HG03175 (cell line): Measurements from ENCODE around the gene CTAGE15.
"Not testable (repeated sequence)": the region's sequence is repeated elsewhere in the genome, so short reads cannot be mapped to it uniquely, and the experiment has no call there.

Source experiments
- ATAC-seq: cut with Tn5 transposase; IDR thresholded peaks from one replicate; pipeline ENCODE4 v1.9.1; 2021; ENCODE audit warnings: mild to moderate bottlenecking, moderate library complexity; ENCODE audit not compliant: unreplicated experiment

Gene CTAGE15, protein sequence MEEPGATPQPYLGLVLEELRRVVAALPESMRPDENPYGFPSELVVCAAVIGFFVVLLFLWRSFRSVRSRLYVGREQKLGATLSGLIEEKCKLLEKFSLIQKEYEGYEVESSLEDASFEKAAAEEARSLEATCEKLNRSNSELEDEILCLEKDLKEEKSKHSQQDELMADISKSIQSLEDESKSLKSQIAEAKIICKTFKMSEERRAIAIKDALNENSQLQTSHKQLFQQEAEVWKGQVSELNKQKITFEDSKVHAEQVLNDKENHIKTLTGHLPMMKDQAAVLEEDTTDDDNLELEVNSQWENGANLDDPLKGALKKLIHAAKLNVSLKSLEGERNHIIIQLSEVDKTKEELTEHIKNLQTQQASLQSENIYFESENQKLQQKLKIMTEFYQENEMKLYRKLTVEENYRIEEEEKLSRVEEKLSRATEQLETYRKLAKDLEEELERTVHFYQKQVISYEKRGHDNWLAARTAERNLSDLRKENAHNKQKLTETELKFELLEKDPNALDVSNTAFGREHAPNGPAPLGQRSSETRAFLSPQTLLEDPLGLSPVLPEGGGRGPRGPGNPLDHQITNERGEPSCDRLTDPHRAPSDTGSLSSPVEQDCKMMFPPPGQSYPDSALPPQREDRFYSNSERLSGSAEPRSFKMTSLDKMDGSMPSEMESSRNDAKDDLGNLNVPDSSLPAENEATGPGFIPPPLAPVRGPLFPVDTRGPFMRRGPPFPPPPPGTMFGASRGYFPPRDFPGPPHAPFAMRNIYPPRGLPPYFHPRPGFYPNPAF

DNA sequence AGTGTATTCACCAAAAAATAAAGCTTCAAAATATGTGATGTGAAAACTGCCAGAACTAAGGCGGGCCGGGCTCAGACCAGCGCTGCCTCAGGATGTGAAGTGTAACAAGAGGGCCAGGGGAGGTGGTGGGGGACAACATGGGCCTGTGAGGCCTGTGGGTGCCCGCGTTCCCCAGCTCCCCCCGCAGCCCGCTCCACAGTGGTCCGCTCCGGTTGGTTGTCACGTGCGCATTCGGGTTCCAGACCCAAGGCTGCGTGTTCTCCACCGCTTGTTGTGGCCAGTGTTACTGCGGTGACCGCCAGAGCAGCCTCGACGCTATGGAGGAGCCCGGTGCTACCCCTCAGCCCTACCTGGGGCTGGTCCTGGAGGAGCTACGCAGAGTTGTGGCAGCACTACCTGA is at the start of gene CTAGE15:
CTAGE15 (plus strand) TSS at position 301 of the 400 bp plus-strand sequence; CDS start at position 318, 17 bp downstream.
- ATAC-seq: not testable (repeated sequence)

DNA sequence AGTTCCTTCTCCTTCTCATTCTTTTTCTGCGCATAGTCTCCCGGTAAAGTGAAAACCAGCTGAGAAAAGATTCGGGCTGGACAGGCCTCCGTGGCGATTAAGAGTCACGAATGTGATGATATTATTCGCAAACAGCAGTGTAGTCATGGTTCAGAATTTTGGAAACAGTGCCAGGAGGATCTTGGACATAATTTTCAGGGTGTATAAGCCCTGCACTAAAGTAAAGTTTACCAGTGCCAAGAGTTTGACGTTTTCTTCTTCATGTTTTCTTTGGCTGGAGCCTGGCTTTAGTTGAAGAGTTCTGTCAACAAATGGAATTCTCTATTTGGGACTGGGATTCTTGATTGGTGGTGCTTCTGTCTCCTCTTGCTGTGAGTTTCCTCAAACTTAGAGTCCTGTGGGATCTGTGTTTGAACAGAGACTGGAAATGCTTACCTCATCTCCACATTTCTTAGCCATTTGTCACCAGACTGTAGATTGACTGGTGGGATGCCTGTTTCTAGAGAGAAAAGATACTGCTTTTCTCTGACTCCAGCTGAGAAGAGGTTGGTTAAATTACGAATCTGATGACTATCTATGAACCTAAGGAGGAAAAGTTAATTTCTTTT is 49.2 kb upstream of the CTAGE15 start:
- ATAC-seq: not testable (repeated sequence)

DNA sequence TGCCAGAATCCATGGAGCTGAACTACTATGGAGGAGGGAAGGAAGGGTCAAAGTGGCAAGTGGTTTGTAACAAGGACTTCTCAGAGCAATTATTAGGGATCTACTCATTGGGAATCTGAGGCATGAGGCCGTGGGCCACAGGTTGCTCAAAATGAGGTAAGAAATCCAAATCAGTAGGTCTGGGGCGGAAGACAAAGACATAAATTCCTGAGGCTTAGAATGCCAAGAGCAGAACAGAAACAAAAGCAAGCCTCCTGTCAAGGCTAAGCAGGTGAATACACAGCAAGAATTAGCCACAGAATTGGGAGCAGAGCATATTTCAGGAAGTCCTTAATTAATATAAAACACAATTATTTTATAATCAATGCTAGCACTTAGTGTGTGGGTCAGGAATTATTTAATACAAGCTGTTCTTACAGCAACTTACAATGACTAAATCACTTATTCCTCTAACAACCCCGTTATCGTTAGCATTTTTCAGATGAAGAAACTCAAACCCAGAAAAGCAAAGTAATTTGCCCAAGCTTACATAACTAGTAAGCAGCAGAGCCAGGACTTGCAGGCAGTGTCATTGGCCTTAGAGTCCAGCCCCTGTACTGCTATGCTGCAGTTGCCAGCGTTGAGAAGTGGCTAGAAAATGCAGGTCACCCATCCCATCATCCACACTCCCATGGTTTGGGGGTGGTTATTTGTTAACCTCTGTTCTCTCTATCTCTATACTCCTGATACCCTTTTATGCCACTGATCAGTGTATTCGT is 40.3 kb upstream of the CTAGE15 start:
- not testable (repeated sequence) for ATAC-seq

DNA sequence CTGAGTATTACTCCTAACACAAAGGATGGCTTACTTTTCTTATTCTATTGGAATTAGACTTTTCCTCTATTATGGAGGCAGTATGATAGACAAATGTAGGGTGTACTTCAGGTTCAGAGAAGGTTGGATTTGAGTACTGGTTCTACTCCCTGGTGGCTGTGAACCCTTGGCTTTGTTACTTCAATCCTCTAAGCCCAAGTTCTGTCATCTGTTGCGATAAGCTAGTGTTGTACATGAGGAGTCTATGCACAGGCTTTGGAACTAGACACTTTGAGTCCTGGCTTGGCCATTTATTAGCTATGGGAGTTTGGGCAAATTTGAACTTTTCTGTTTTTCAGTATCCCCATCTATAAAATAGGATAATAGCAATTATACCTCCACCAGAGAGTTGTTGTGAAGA is 39.7 kb upstream of the CTAGE15 start:
- not testable (repeated sequence) for ATAC-seq

DNA sequence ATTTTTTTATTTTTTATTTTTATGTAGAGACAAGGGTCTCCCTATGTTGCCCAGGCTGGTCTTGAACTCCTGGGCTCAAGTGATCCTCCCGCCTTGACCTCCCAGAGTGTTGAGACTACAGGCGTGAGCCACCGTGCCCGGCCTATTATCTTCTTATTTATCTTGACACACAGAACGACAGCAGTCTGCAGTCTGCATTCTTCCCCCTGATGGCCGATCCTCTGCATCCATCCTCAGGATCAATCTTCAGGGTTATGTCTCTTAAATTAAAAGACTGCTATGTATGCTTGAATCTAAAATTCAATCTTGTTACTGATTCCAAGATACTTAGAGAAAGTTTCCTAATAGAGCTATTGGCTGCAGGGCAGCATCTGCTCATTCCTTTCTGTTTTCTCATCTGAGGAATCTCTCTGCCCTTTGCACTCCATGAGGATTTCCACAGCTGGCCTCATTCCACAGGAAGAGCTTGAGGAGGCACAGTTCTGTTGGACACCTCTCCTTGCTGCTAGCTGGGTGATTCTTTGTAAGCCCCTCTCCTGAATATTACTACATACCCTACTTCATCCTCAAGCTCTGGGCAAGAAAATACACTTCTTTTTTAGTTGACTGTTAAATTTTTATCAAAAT is 38.3 kb upstream of the CTAGE15 start:
- ATAC-seq: not testable (repeated sequence)

DNA sequence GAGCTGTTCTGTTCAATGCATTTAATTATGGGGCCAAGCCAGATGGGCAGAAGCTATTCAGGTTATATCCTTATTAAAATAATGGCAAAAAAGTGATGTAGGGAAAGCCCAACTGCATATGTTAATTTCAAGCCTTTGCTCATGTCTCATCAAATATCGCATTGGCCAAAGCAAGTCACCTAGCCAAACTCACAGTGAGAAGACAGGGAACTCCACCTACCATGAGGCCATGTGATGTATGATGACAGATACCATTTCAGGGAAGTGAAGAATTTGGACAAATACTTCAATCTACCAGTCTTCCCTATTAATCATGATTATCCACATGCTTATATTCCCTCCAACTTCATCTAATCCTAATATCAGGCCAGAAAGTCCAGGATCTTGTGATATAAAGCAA is 35.2 kb upstream of the CTAGE15 start:
- ATAC-seq: not testable (repeated sequence)

DNA sequence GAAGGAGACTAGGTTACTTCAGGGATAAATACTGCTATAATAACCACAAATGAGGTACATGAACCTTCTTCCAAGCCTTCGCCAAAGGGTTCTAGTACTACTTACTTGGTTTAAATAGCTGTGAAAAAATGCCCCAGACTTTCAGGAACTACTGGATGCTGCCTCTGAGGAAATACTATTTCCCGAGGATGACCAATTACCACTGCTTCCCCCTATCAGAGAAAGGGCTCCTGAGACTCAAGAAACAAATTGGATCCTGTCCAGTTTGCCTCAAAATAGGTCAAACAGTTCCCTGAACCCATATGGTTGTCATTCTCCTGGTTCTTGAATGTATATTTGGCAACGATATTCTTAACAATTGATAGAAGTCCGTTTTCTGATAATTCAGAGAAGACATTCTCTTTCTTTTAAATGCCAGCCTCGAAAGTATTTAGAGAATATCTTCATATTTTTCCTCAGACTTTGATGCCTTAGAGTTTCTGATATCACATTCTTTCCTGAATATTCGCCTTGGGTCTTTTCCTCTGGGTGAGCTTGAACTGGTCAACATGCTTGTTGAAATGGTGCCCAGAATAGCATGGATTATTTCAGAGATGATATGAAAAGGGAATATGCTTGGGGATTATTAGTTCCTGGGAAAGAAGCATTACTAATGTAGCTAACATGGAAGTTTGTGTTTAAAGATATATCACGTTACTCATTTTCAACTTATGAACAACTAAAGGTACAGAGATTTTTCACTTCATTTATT is 28.1 kb upstream of the CTAGE15 start:
- ATAC-seq: not testable (repeated sequence)

DNA sequence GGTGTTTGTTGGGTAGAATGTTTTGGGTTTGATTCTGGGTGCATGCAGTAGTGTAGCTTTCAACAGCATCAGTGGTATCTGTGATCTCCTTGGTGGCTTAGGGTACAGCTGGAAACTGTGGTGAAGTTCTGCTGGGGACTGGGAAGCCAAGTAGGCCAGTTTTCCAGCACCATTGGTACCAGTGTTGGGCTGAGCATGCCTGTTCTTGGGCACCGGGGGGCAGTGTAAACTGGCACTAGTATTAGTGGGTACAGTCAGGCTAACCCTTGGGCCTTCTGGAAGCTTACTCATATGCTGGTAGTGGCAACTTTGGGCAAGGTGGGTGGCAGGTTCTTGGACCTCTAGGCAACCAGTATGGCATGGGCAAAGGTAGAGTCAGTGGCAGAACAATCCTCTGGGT is 15.6 kb upstream of the CTAGE15 start:
- not testable (repeated sequence) for ATAC-seq

DNA sequence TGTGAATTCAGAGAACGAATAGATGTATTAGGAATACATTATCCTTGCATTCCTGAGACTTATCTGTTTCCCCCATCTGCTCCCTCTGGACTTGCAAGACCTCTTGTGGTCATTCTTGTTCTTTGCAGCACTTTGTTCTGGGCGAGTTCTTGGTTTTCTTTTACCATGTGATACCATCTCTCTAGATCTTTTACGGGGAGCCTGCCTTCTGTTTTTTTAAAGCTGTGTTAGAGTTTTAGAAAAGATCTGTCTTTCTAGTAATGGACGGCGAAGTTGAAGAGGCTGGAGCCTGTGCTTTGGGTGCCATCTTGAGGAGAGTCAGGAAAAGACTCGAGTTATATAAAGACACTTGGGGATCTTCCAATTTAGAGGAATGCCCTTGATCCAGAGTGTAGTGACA is 8.3 kb upstream of the CTAGE15 start:
- not testable (repeated sequence) for ATAC-seq

DNA sequence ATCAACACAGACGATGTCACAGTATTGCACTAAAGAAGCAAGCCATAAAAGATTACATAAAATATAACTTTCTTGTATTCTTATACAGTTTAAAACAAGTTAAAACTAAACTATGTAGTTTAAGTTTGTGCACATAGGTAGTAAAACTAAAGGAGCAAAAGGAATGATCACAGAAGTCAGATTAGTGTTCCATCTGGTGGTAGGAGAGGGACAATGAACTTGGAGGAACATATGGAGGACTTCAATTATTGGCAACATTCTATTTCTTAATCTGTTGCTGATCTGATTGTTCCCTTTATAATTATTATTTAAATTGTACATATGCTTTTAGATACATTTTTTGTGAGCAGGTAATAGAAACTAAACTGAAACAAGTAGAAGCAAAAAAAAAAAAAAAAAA is 5.6 kb upstream of the CTAGE15 start:
- ATAC-seq: not testable (repeated sequence)

DNA sequence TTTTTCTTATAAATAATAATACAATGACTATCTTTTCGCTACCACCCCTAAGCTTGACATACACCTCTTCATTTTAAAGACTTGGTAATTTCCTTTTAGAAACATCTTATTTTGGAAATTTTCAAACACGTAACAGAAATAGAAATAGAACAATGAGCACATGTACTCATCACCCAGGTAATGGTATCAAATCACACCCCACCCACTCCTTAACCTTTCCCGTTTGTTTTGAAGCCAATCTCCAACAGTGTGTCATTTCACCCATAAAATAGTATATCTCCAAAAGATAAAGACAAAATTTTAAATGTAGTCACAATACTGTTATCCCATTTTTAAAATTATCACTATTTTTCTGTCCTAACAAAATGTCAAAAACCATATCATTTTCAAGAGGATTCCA is 16.6 kb downstream of the CTAGE15 start:
- ATAC-seq: not testable (repeated sequence)

DNA sequence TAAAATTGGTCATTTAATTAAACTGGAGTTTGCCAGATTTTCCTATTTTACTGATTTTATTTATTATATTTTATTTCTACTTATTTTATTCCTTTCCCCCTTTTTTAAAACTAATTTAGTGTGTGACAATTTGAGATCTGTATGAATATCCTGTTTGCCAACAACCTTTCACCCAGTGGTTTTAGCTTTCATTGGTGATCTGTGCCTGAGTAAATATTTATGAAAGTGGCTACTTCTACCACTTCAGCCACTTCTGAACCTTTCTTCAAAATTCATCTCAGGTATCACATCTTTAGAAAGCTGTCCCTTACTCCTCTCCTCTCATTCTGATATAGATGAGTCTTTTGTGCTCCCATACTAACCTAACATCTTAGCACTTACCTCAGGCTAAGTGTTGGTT is 18.3 kb downstream of the CTAGE15 start:
- not testable (repeated sequence) for ATAC-seq

DNA sequence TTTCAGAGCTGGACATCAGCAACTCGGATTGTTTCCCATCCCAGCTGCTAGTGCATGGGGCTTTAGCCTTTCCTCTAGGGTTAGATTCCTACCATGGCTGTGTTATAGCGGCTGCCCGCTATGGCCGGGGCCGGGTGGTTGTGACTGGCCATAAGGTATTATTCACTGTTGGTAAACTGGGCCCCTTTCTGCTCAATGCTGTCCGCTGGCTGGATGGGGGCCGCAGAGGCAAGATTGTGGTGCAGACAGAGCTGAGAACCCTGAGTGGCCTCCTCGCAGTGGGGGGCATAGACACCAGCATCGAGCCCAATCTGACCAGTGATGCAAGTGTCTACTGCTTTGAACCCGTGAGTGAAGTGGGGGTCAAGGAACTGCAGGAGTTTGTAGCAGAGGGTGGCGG is 26.5 kb downstream of the CTAGE15 start:
- not testable (repeated sequence) for ATAC-seq

DNA sequence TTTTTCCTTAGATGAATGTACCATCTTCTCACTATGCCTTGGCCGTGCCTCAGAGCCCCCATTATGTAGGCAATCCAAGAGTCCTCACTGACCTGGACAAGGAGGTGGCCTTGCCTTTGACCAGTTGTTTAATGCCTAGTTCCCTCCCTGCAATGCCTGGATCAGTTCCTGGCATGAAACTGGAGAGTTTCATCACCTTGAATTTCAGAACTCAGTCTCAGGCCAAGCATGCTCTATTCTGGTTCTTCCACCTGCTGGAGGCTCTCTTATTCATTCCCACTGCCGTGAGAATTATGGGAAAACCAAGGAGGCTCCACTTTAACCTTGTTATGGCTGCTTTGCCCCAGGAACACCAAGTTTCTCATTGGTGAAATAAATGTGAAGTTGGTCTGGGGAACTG is 31.9 kb downstream of the CTAGE15 start:
- ATAC-seq: not testable (repeated sequence)

DNA sequence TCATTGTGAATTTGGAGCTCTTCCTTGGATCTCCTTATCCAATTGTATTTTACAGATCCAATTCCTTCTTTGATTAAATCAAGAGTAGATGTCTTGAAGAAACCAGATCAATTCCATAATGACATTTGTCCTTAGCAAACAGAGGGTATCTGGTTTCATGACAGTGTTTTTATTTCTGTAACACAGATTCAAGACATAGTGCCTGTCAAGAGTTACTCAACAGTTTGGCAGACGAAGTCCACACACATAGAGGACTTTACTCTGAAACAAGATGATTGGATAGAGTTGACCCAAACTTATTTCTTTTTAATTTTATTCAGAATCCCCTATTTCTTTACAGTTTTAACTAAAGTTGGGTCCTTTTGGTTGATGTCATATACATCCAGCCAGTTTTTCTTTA is 34.5 kb downstream of the CTAGE15 start:
- ATAC-seq: not testable (repeated sequence)

DNA sequence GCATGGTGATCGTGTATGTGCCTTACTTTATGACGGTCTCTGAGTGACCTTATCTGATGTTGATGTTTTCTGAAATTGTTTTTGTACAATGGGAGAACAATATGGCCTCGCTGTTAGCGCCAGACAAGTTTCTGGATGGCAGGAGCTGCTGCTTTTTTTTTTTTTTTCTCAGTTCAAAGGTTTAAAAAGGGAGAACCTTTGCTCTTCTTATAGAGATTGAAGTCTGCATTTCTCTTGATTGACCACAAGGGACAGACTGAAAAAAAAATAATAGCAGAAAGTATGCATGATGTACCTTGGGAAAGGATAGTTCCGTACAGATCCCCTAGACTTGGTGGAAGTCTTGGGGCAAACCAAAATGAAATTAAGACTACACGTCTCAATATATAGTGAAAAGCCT is 43.9 kb downstream of the CTAGE15 start:
- not testable (repeated sequence) for ATAC-seq

DNA sequence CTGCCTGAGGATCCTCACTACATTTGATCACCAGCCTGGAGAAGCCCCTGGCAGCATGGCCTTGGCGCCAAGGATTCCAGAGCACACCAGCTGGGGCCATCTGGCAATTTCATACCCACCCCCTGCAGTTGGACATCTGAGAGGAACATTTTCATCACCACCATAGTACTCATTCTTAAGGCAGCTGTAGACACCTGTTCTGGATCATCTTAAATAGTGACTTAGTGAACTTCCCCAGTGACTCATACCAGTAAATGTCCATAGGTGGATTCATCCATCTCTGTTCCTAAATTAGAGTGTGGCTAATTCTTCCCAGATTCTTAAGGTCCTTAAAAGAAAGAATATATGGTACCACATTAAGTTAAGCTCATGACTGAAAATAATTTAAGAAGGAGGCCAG is 45.6 kb downstream of the CTAGE15 start:
- not testable (repeated sequence) for ATAC-seq

DNA sequence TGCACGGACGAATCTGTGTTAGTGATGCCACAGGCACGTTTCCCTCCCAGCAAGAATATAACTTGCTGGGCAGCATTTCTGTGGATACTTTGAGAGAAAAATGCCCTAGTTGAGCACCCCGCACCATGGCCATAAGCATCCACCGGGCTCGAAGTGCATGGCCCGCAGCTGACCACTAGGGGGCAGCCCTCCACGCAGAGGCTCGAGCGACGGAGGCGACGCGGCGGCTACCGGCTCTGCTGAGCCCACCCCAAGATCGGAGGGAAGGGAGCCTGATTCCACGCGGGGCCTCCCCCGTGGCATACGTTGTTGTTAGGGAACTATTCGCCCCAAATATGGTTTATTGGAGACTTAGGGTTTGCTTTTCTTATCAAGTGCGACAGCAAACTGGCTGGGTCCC is 48.5 kb downstream of the CTAGE15 start:
- ATAC-seq: peak; percentile 27

DNA sequence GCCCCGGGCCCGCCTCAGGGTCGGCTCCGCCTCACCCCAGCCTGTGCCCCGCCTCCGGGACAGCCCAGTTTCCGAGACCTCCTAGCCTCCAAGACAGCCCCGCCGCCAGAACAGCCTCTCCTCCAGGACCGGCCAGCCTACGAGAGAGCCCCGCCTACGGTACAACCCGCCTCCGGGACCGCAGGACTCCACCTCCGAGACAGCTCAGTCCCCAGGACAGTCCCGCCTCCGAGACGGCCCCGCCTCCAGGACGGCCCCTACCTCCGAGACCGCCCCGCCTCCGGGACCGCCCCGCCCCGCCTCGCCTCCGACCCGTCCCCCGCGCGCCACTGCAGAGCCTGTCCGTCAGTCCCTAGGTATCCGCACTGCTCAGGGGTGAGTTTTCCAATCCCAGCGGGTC is 49.0 kb downstream of the CTAGE15 start, which contains the start of gene TCAF2:
TCAF2 (plus strand) TSS at position 329 of the 400 bp plus-strand sequence.
- peak; percentile 89 for ATAC-seq
